Endothelial cell of umbilical vein (primary cell): ENCODE results near the gene MAN1A1. TPM values are rescaled to one million over a fixed set of nuclear protein-coding genes. Genes with fewer than 3 reads are reported as not detected.

Experiments used
- BruUV-seq: library from RNA; stranded (reverse); fragments of 400-500 nt; replicated peaks from 2 replicates; lab custom pipeline; 2021; lab: Mats Ljungman, UMichigan
- CTCF ChIA-PET: fragments of 300-600, 350-600 bp; sonication (Branson Sonifier 250); formaldehyde crosslinking; loops from one replicate; lab custom pipeline; 2021; ENCODE audit warnings: antibody characterized with exemption, inconsistent platforms; lab: Charles Lee
- POLR2A ChIA-PET: fragments of 300-600, 350-600 bp; sonication (Branson Sonifier 250); formaldehyde crosslinking; loops from one replicate; lab custom pipeline; 2021; ENCODE audit warnings: antibody characterized with exemption, inconsistent platforms; lab: Charles Lee
- DNase-seq: peaks from one replicate; pipeline ENCODE4 v3.0.0-alpha.2; 2011; ENCODE audit warnings: low read depth, low spot score
- FAIRE-seq: peaks from 2 replicates; lab custom pipeline; 2011; peaks lifted over from hg19 to GRCh38; lab: Jason Lieb, UNC
- H2AFZ ChIP-seq: 2 replicates; pipeline ENCODE4 v1.6.0; 2012; ENCODE audit warnings: low read depth, low read length, control low read depth, inconsistent platforms
- H3K27ac ChIP-seq: 2 replicates; pipeline ENCODE4 v1.5.1; 2011; ENCODE audit warnings: low read depth, mild to moderate bottlenecking, control low read depth, low read length, moderate library complexity; ENCODE audit not compliant: insufficient read depth
- H3K27me3 ChIP-seq, 2 experiments: 2 replicates each; pipeline versions ENCODE4 v1.6.0 to v1.6.1; 2011; ENCODE audit warnings: low read length in 2 of 2, mixed read lengths in 1 of 2; ENCODE audit not compliant: control insufficient read depth in 2 of 2, insufficient read depth in 2 of 2
- H3K36me3 ChIP-seq, 2 experiments: 2 replicates in 1 of 2; 3 replicates in 1 of 2; pipeline ENCODE4 v1.5.1; 2011; ENCODE audit warnings: low read length in 2 of 2, mild to moderate bottlenecking in 1 of 2, moderate library complexity in 1 of 2; ENCODE audit not compliant: control insufficient read depth in 2 of 2, insufficient read depth in 2 of 2; ENCODE audit errors: extremely low read depth in 1 of 2
- H3K4me1 ChIP-seq: 3 replicates; pipeline ENCODE4 v1.5.1; 2011; ENCODE audit warnings: mild to moderate bottlenecking, low read length; ENCODE audit not compliant: control insufficient read depth, insufficient read depth; ENCODE audit errors: extremely low read depth
- H3K4me2 ChIP-seq: 2 replicates; pipeline ENCODE4 v1.6.1; 2011; ENCODE audit warnings: low read length, control low read depth, mixed read lengths; ENCODE audit not compliant: insufficient read depth
- H3K4me3 ChIP-seq, 3 experiments: fragments of 200-600 bp in 1 of 3; sonication (generic), shearing (Covaris generic) in 1 of 3; replicated peaks in 1 of 3; 2 replicates each; pipeline ENCODE4 v1.5.1; 2011 to 2016; ENCODE audit warnings: control low read depth in 3 of 3, low read length in 3 of 3, mild to moderate bottlenecking in 2 of 3, inconsistent platforms in 1 of 3, low read depth in 1 of 3, moderate library complexity in 1 of 3; ENCODE audit not compliant: insufficient read depth in 1 of 3
- H3K79me2 ChIP-seq: 2 replicates; pipeline ENCODE4 v1.6.0; 2012; ENCODE audit warnings: low read length, inconsistent platforms; ENCODE audit not compliant: control insufficient read depth, insufficient read depth
- H3K9ac ChIP-seq: replicated peaks from 2 replicates; pipeline ENCODE3; 2011; ENCODE audit warnings: low read length, control low read depth; ENCODE audit not compliant: insufficient read depth; ENCODE audit errors: extremely low read depth
- H3K9me1 ChIP-seq: replicated peaks from 3 replicates; pipeline ENCODE4 v1.6.0; 2011; ENCODE audit warnings: mild to moderate bottlenecking, low read length; ENCODE audit not compliant: control insufficient read depth, insufficient read depth; ENCODE audit errors: extremely low read depth
- H3K9me3 ChIP-seq: replicated peaks from 2 replicates; pipeline ENCODE4 v1.5.1; 2012; ENCODE audit warnings: low read length, inconsistent platforms; ENCODE audit not compliant: control insufficient read depth, insufficient read depth
- H4K20me1 ChIP-seq: replicated peaks from 2 replicates; pipeline ENCODE3; 2011; ENCODE audit warnings: mild to moderate bottlenecking, low read length; ENCODE audit not compliant: control insufficient read depth, insufficient read depth; ENCODE audit errors: extremely low read depth
- EZH2 ChIP-seq: IDR thresholded peaks from 2 replicates; pipeline ENCODE4 v1.6.1; 2012; ENCODE audit warnings: borderline replicate concordance, low read depth, mild to moderate bottlenecking, moderate library complexity, low read length, inconsistent platforms; ENCODE audit not compliant: severe bottlenecking
- FOS ChIP-seq: IDR thresholded peaks from 2 replicates; pipeline ENCODE4 v1.6.1; 2011; ENCODE audit warnings: mild to moderate bottlenecking, low read length, moderate library complexity, borderline replicate concordance; ENCODE audit not compliant: insufficient read depth
- GATA2 ChIP-seq: IDR thresholded peaks from 2 replicates; pipeline ENCODE4 v1.7.0; 2011; ENCODE audit warnings: low read depth, mild to moderate bottlenecking, moderate library complexity, mixed read lengths, low read length; ENCODE audit not compliant: insufficient read length, insufficient read depth
- JUN ChIP-seq: IDR thresholded peaks from 2 replicates; pipeline ENCODE4 v1.6.1; 2011; ENCODE audit warnings: borderline replicate concordance, low read depth; ENCODE audit not compliant: insufficient read length, insufficient read depth
- MAX ChIP-seq: IDR thresholded peaks from 2 replicates; pipeline ENCODE4 v1.6.1; 2011; ENCODE audit not compliant: insufficient read depth, insufficient read length
- MYC ChIP-seq: IDR thresholded peaks from one replicate; pipeline ENCODE4 v1.6.1; 2011; ENCODE audit warnings: mild to moderate bottlenecking, low read depth, low read length
- POLR2A ChIP-seq: IDR thresholded peaks from 2 replicates; pipeline ENCODE4 v1.6.1; 2012; ENCODE audit warnings: low read depth, mild to moderate bottlenecking, control low read depth, low read length
- POLR2AphosphoS5 ChIP-seq: IDR thresholded peaks from 2 replicates; pipeline ENCODE4 v1.6.1; 2012; ENCODE audit warnings: low read depth, mild to moderate bottlenecking, control low read depth, low read length, moderate library complexity; ENCODE audit not compliant: insufficient read depth
- dilution Hi-C: fragments of 300-500 bp; cut with MboI; formaldehyde crosslinking; loops from one replicate; pipeline ENCODE4 v1.15.0; 2019; ENCODE audit warnings: low sequenced_read_pairs; ENCODE audit not compliant: extremely low pct_ligation_motif_present
- intact Hi-C: fragments of 100-400 bp; cut with micrococcal nuclease; formaldehyde crosslinking; loops from one replicate; pipeline ENCODE4 v1.10.0; 2022
- polyA plus RNA-seq, 4 experiments: library from polyadenylated mRNA; depleted of rRNA in 3 of 4; stranded (reverse) in 3 of 4; unstranded in 1 of 4; fragments of >200 nt; gene quantifications; 2 replicates each; pipeline versions ENCODE4 v1.2.1 to v1.2.3, GENCODE V29; 2011 to 2012; ENCODE audit warnings: missing spikeins in 1 of 4
- total RNA-seq: library from RNA; stranded (reverse); gene quantifications from 2 replicates; pipeline ENCODE4 v1.2.3, GENCODE V29; 2021
- TF ChIP-seq, protein P1 (sequence below), 2 donors: IDR thresholded peaks; 1 replicate in 1 of 2; 2 replicates in 1 of 2; pipeline ENCODE4 v1.5.1; 2011; ENCODE audit warnings: low read length in 2 of 2, mild to moderate bottlenecking in 2 of 2, moderate library complexity in 2 of 2, control low read depth in 1 of 2, inconsistent platforms in 1 of 2, low read depth in 1 of 2; ENCODE audit not compliant: insufficient read depth in 1 of 2; ENCODE audit errors: extremely low read depth in 1 of 2

MAN1A1 gene
- total and polyA plus RNA-seq, 2 donors (not counting 3 experiments of a cell fraction or from before 2014, with no cell fraction given) = 3.3 to 12.9 TPM

- intact Hi-C loops = no loop called here
- dilution Hi-C loops = no loop called here
Measured at GRCh38 chr6:119132261-119132981, 217.1 kb downstream of the MAN1A1 start.

More at GRCh38 chr6:119132261-119132981, 217.1 kb downstream of the MAN1A1 start:
- H3K4me1 ChIP-seq = peaks cover 17% of the 10 kb centered on the region
- H3K79me2 ChIP-seq = no peaks in the 10 kb centered on the region
- no peaks in the 10 kb centered on the region for H4K20me1 ChIP-seq
- H3K36me3 ChIP-seq = no peaks in the 10 kb centered on the region
- H3K9ac ChIP-seq = no peak overlapping the region
- H3K27ac ChIP-seq = no peak overlapping the region
- TF ChIP-seq, protein P1, sequence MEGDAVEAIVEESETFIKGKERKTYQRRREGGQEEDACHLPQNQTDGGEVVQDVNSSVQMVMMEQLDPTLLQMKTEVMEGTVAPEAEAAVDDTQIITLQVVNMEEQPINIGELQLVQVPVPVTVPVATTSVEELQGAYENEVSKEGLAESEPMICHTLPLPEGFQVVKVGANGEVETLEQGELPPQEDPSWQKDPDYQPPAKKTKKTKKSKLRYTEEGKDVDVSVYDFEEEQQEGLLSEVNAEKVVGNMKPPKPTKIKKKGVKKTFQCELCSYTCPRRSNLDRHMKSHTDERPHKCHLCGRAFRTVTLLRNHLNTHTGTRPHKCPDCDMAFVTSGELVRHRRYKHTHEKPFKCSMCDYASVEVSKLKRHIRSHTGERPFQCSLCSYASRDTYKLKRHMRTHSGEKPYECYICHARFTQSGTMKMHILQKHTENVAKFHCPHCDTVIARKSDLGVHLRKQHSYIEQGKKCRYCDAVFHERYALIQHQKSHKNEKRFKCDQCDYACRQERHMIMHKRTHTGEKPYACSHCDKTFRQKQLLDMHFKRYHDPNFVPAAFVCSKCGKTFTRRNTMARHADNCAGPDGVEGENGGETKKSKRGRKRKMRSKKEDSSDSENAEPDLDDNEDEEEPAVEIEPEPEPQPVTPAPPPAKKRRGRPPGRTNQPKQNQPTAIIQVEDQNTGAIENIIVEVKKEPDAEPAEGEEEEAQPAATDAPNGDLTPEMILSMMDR (IDR thresholded peaks at IDR 0.05; ENCODE audit: extremely low read depth in 1 of 2, insufficient read depth in 1 of 2, low read depth in 1 of 2, low read length in 2 of 2) = no peak
- TF ChIP-seq GATA2 (no peak), MYC (no peak), JUN (no peak), EZH2 (no peak), MAX (no peak), POLR2AphosphoS5 (no peak), FOS (no peak), POLR2A (no peak)
- H3K4me3 ChIP-seq = no peak overlapping the region
- H3K9me1 ChIP-seq = no peaks in the 10 kb centered on the region
- no peaks in the 10 kb centered on the region for H3K9me3 ChIP-seq
- FAIRE-seq (no peak), DNase-seq (no peak)
- no peaks in the 10 kb centered on the region for H3K27me3 ChIP-seq
- CTCF ChIA-PET = interaction anchor here (0.9 to 1.5 kb wide), 5 partner anchors 11 to 22 kb away, joined by 3 read pairs; no protein-coding TSS in a partner anchor
- no peak overlapping the region for H2AFZ ChIP-seq
- no TSS peak for BruUV-seq
- POLR2A ChIA-PET = no interaction called here
- H3K4me2 ChIP-seq = no peak overlapping the region
